ENCODE data around the gene CMSS1. TPM values are rescaled to one million over a fixed set of nuclear protein-coding genes. Genes with fewer than 3 reads are reported as not detected.

The CMSS1 gene
- total RNA-seq, 1 donor from 2014 or later: 9.2 TPM

- Histone ChIP-seq H3K27me3 (no peaks in the 10 kb centered on the region), H3K9me3 (no peaks in the 10 kb centered on the region), H3K4me3 (peak overlapping the region in 1 of 2 donors; percentile 25), H3K27ac (peak overlapping the region; percentile 87 to 92), H3K36me3 (no peaks in the 10 kb centered on the region), H3K4me1 (peaks cover 3 to 22% of the 10 kb centered on the region in 2 donors)
- intact Hi-C loops (cut with DNase I): loop anchor here (1.0 to 10.0 kb wide), 3 partner anchors 90 to 224 kb away; no protein-coding TSS in a partner anchor
- DNase-seq (ENCODE audit: low spot score in 2 of 2): peak; percentile 54 to 93
- TF ChIP-seq CTCF (IDR thresholded peaks at IDR 0.05): peak; percentile 65 to 80 (median 78)
Measured at GRCh38 chr3:100068826-100069225, 251.2 kb downstream of the CMSS1 start.

GRCh38 chr3:100069472-100069871, 251.8 kb downstream of the CMSS1 start:
- no peak for TF ChIP-seq CTCF (IDR thresholded peaks at IDR 0.05)
- H3K4me3 ChIP-seq: peak overlapping the region in 1 of 2 donors; percentile 25
- peak overlapping the region; percentile 87 to 92 for H3K27ac ChIP-seq
- H3K4me1 ChIP-seq: peaks cover 3 to 15% of the 10 kb centered on the region in 2 donors
- H3K27me3 ChIP-seq: no peaks in the 10 kb centered on the region
- no peaks in the 10 kb centered on the region for H3K36me3 ChIP-seq
- H3K9me3 ChIP-seq: no peaks in the 10 kb centered on the region
- DNase-seq (ENCODE audit: low spot score in 2 of 2): no peak
- intact Hi-C loops (cut with DNase I): loop anchor here (1.0 to 10.0 kb wide), 3 partner anchors 89 to 225 kb away; no protein-coding TSS in a partner anchor

- Histone ChIP-seq H3K4me3 (no peak overlapping the region), H3K27ac (peak overlapping the region; percentile 87 to 92), H3K9me3 (no peaks in the 10 kb centered on the region), H3K36me3 (no peaks in the 10 kb centered on the region), H3K27me3 (no peaks in the 10 kb centered on the region), H3K4me1 (peaks cover 3 to 34% of the 10 kb centered on the region in 2 donors)
- TF ChIP-seq CTCF (IDR thresholded peaks at IDR 0.05): no peak
- intact Hi-C loops (cut with DNase I): no loop called here
- no peak for DNase-seq (ENCODE audit: low spot score in 2 of 2)
Measured at GRCh38 chr3:100072326-100073048, 254.8 kb downstream of the CMSS1 start.

DNA sequence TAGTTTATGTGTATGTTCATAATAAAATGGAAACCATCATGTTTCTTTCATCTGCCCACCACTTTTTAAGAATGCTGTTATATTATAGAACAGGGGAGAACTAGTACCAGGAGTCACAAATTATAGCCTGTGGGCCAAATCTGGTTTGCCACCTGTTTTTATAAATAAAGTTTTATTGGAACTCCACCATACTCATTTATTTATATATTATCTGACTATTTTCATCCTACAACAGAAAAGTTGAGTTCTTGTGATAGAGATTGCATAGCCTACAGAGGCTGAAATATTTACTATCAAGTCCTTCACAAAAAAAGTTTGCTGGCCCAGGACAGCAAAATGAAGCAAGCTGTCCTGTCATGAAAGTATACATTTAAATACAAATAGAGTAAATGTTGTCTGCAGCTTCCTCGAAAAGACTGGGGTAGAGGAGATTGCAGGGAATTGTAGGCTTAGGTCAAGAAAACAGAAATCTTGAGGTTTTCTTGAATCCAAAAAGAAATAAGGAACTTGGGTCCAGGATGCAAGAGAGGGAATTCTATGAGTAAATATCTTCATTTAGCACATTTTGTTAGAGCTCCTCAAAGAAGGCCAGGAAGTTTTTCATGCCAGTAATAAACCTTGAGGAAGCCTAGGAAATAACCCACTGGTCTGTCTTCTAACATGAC, 255.5 kb downstream of the CMSS1 start:
- Histone ChIP-seq H3K9me3 (no peaks in the 10 kb centered on the region), H3K27ac (peak overlapping the region; percentile 87 to 92), H3K4me1 (peaks cover 3 to 34% of the 10 kb centered on the region in 2 donors), H3K4me3 (no peak overlapping the region), H3K36me3 (no peaks in the 10 kb centered on the region), H3K27me3 (no peaks in the 10 kb centered on the region)
- DNase-seq (ENCODE audit: low spot score in 2 of 2): no peak
- no peak for TF ChIP-seq CTCF (IDR thresholded peaks at IDR 0.05)
- intact Hi-C loops (cut with DNase I): no loop called here

GRCh38 chr3:100073714-100074307, 256.1 kb downstream of the CMSS1 start:
- Histone ChIP-seq H3K27me3 (no peaks in the 10 kb centered on the region), H3K4me3 (no peak overlapping the region), H3K27ac (peak overlapping the region; percentile 87 to 92), H3K4me1 (peaks cover 3 to 35% of the 10 kb centered on the region in 2 donors), H3K36me3 (no peaks in the 10 kb centered on the region), H3K9me3 (no peaks in the 10 kb centered on the region)
- intact Hi-C loops (cut with DNase I): no loop called here
- DNase-seq (ENCODE audit: low spot score in 2 of 2): no peak
- no peak for TF ChIP-seq CTCF (IDR thresholded peaks at IDR 0.05)

Data from ascending aorta (tissue), 2 donors.